Epidermal melanocyte (primary cell): ENCODE measurements around the gene EPOP.

Experiments used
- DNase-seq: peaks from one replicate; pipeline ENCODE4 v3.0.0; 2011; ENCODE audit warnings: low spot score; ENCODE audit not compliant: insufficient read length

EPOP gene

GRCh38 chr17:38674014-38674748 is 576 bp downstream of the EPOP start:
- DNase-seq, result no peak

GRCh38 chr17:38673707-38674013 is 1.1 kb downstream of the EPOP start:
- no peak for DNase-seq

GRCh38 chr17:38672788-38673706 is 1.7 kb downstream of the EPOP start:
- DNase-seq, result no peak

- no peak for DNase-seq
Observed at GRCh38 chr17:38671939-38672720, 2.6 kb downstream of the EPOP start.

- DNase-seq, result no peak
Observed at GRCh38 chr17:38669520-38669919, 5.2 kb downstream of the EPOP start.

- DNase-seq, result no peak
Observed at GRCh38 chr17:38667787-38668122, 7.0 kb downstream of the EPOP start.

- DNase-seq, result peak; percentile 80
Observed at GRCh38 chr17:38667099-38667786, 7.5 kb downstream of the EPOP start.

- no peak for DNase-seq
Observed at GRCh38 chr17:38663964-38664644, 10.7 kb downstream of the EPOP start.

- peak; percentile 60 for DNase-seq
Observed at GRCh38 chr17:38663125-38663751, 11.5 kb downstream of the EPOP start.

- DNase-seq, result no peak
Observed at GRCh38 chr17:38660097-38661025, 14.4 kb downstream of the EPOP start.

GRCh38 chr17:38659415-38659814 is 15.3 kb downstream of the EPOP start:
- no peak for DNase-seq

GRCh38 chr17:38658741-38659345 is 15.9 kb downstream of the EPOP start:
- DNase-seq, result no peak

GRCh38 chr17:38657824-38658740 is 16.7 kb downstream of the EPOP start:
- no peak for DNase-seq

GRCh38 chr17:38656959-38657823 is 17.6 kb downstream of the EPOP start:
- no peak for DNase-seq

- DNase-seq, result no peak
Observed at GRCh38 chr17:38654411-38655398, 20.1 kb downstream of the EPOP start.

- DNase-seq, result no peak
Observed at GRCh38 chr17:38653679-38654078, 21.1 kb downstream of the EPOP start.
